ENCODE data around the gene DPP6.

Gene DPP6

DNA sequence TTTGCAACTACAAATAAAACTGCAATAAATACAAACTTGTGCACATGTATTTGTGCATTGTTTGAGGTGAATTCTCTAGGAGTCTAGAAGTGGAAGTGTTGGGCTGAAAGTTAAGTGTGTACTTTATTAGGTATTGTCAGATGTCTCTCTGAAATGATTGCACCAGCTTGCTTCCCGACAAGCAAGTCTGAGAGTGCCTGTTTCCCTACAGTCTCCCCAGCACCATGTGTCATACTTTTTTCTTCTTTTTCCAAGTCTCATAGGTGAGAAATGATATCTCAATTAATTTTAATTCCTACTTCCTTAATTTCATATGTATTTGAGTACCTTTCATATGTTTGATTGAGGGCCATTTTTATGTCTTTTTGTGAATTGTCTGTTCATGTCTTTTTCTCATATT lies 614.6 kb downstream of the DPP6 start:
- Histone ChIP-seq H4K20me1 (ENCODE audit: insufficient read depth, low read length, poor library complexity, severe bottlenecking) (no peaks in the 10 kb centered on the region), H3K4me2 (ENCODE audit: low read depth, low read length, poor library complexity, severe bottlenecking) (no peak overlapping the region), H3K79me2 (ENCODE audit: insufficient read depth, low read length) (no peaks in the 10 kb centered on the region), H3K9me3 (ENCODE audit: insufficient read depth, low read depth, low read length) (peaks cover 4% of the 10 kb centered on the region; the same call in 1 of the 2 replicates), H3K4me1 (ENCODE audit: insufficient read depth, low read length, poor library complexity, severe bottlenecking) (no peaks in the 10 kb centered on the region), H3K27me3 (ENCODE audit: insufficient read depth, low read length, poor library complexity, severe bottlenecking) (no peaks in the 10 kb centered on the region), H2AFZ (ENCODE audit: low read length) (no peak overlapping the region), H3K9ac (ENCODE audit: low read depth, low read length, poor library complexity, severe bottlenecking) (no peak overlapping the region), H3K9me2 (replicated peaks; ENCODE audit: low read depth, low read length) (no peaks in the 10 kb centered on the region), H3K36me3 (ENCODE audit: insufficient read depth, low read length) (no peaks in the 10 kb centered on the region), H3K4me3 (ENCODE audit: low read length, poor library complexity, severe bottlenecking) (no peak overlapping the region), H3F3A (ENCODE audit: low read depth) (no peaks in the 10 kb centered on the region)
- TF ChIP-seq, protein P1, sequence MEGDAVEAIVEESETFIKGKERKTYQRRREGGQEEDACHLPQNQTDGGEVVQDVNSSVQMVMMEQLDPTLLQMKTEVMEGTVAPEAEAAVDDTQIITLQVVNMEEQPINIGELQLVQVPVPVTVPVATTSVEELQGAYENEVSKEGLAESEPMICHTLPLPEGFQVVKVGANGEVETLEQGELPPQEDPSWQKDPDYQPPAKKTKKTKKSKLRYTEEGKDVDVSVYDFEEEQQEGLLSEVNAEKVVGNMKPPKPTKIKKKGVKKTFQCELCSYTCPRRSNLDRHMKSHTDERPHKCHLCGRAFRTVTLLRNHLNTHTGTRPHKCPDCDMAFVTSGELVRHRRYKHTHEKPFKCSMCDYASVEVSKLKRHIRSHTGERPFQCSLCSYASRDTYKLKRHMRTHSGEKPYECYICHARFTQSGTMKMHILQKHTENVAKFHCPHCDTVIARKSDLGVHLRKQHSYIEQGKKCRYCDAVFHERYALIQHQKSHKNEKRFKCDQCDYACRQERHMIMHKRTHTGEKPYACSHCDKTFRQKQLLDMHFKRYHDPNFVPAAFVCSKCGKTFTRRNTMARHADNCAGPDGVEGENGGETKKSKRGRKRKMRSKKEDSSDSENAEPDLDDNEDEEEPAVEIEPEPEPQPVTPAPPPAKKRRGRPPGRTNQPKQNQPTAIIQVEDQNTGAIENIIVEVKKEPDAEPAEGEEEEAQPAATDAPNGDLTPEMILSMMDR (conservative IDR thresholded peaks at IDR 0.05; ENCODE audit: low read length), result no peak
- TF ChIP-seq EZH2phosphoT487 (IDR thresholded peaks at IDR 0.05; ENCODE audit: borderline replicate concordance), result no peak

GRCh38 chr7:154672659-154673415 lies 620.6 kb downstream of the DPP6 start:
- H3K9me2 ChIP-seq (replicated peaks; ENCODE audit: low read depth, low read length), result no peaks in the 10 kb centered on the region
- no peaks in the 10 kb centered on the region for H3K79me2 ChIP-seq (ENCODE audit: insufficient read depth, low read length)
- no peak overlapping the region for H3K4me2 ChIP-seq (ENCODE audit: low read depth, low read length, poor library complexity, severe bottlenecking)
- H3K9me3 ChIP-seq (ENCODE audit: insufficient read depth, low read depth, low read length), result peaks cover 2% of the 10 kb centered on the region; the same call in 1 of the 2 replicates
- H4K20me1 ChIP-seq (ENCODE audit: insufficient read depth, low read length, poor library complexity, severe bottlenecking), result no peaks in the 10 kb centered on the region
- no peak overlapping the region for H3K4me3 ChIP-seq (ENCODE audit: low read length, poor library complexity, severe bottlenecking)
- H3K36me3 ChIP-seq (ENCODE audit: insufficient read depth, low read length), result no peaks in the 10 kb centered on the region
- H3K27me3 ChIP-seq (ENCODE audit: insufficient read depth, low read length, poor library complexity, severe bottlenecking), result no peaks in the 10 kb centered on the region
- no peak overlapping the region for H3K9ac ChIP-seq (ENCODE audit: low read depth, low read length, poor library complexity, severe bottlenecking)
- H3F3A ChIP-seq (ENCODE audit: low read depth), result no peaks in the 10 kb centered on the region
- no peak for TF ChIP-seq EZH2phosphoT487 (IDR thresholded peaks at IDR 0.05; ENCODE audit: borderline replicate concordance)
- TF ChIP-seq, protein P1 (conservative IDR thresholded peaks at IDR 0.05; ENCODE audit: low read length), result no peak
- H2AFZ ChIP-seq (ENCODE audit: low read length), result no peak overlapping the region
- no peaks in the 10 kb centered on the region for H3K4me1 ChIP-seq (ENCODE audit: insufficient read depth, low read length, poor library complexity, severe bottlenecking)

GRCh38 chr7:154674191-154674590 lies 622.0 kb downstream of the DPP6 start:
- no peaks in the 10 kb centered on the region for H3K4me1 ChIP-seq (ENCODE audit: insufficient read depth, low read length, poor library complexity, severe bottlenecking)
- H3K4me2 ChIP-seq (ENCODE audit: low read depth, low read length, poor library complexity, severe bottlenecking), result no peak overlapping the region
- no peak overlapping the region for H2AFZ ChIP-seq (ENCODE audit: low read length)
- no peaks in the 10 kb centered on the region for H4K20me1 ChIP-seq (ENCODE audit: insufficient read depth, low read length, poor library complexity, severe bottlenecking)
- H3K27me3 ChIP-seq (ENCODE audit: insufficient read depth, low read length, poor library complexity, severe bottlenecking), result no peaks in the 10 kb centered on the region
- no peaks in the 10 kb centered on the region for H3K79me2 ChIP-seq (ENCODE audit: insufficient read depth, low read length)
- peaks cover 2% of the 10 kb centered on the region; the same call in 1 of the 2 replicates for H3K9me3 ChIP-seq (ENCODE audit: insufficient read depth, low read depth, low read length)
- no peaks in the 10 kb centered on the region for H3F3A ChIP-seq (ENCODE audit: low read depth)
- no peaks in the 10 kb centered on the region for H3K9me2 ChIP-seq (replicated peaks; ENCODE audit: low read depth, low read length)
- H3K4me3 ChIP-seq (ENCODE audit: low read length, poor library complexity, severe bottlenecking), result no peak overlapping the region
- no peak for TF ChIP-seq EZH2phosphoT487 (IDR thresholded peaks at IDR 0.05; ENCODE audit: borderline replicate concordance)
- TF ChIP-seq, protein P1 (conservative IDR thresholded peaks at IDR 0.05; ENCODE audit: low read length), result no peak
- H3K36me3 ChIP-seq (ENCODE audit: insufficient read depth, low read length), result no peaks in the 10 kb centered on the region
- no peak overlapping the region for H3K9ac ChIP-seq (ENCODE audit: low read depth, low read length, poor library complexity, severe bottlenecking)

Measured in Loucy (cell line).